ENCODE measurements around the gene TADA2B.
"Not testable (repeated sequence)": the region's sequence is repeated elsewhere in the genome, so short reads cannot be mapped to it uniquely, and the experiment has no call there.

The TADA2B gene

DNA sequence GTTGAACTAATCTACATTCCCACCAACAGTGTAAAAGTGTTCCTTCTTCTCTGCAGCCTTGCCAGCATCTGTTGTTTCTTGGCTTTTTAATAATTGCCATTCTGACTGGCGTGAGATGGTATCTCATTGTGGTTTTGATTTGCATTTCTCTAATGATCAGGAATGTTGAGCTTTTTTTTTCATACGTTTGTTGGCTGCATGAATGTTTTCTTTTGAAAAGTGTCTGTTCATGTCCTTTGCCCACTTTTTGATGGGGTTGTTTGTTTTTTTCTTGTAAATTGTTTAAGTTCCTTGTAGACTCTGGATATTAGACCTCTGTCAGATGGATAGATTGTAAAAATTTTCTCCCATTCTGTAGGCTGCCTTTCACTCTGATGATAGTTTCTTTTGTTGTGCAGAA, 36.7 kb downstream of the TADA2B start:
- not testable (repeated sequence) for DNase-seq (ENCODE audit: low read depth)

DNA sequence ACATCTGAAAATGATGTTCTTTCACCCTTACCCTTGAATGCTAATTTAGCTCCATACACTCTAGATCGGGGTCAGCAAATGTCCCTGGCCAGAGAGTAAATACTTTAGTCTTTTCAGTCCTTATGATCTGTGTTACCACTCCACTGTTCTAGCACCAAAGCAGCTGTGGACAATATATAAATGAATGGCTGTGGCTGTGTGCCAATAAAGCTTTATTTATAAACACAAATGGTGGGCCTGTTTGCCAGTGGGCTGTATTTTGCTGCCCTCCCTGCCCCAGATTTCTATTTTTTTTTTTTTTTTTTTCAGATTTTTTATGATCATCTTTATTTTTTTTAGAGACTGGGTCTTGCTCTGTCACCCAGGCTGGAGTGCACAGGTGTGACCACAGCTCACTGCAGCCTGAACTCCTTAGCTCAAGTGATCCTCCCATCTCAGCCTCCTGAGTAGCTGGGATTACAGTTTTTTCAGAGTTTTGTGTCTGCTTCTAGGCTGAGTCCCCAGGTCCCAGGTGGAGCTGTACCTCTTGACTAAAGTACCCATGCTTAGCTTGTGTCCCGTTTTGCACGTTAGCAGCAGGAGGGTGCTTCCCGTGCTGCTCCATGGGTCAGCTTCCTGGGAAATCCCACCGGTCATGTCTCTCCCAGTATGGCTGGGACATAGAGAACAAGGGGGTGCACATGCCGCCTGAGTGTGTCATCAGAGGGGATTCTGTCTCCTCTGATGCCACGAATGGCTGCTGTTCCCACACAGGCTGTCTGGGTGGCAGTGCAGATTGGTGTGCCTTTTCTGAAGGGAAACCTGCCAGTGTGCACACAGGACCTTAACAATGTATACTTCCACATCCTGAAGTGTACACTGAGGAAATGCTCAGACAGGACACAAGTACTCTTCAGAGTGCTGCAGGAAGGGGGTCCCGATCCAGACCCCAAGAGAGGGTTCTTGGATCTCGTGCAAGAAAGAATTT, 40.7 kb downstream of the TADA2B start:
- no peak for DNase-seq (ENCODE audit: low read depth)

- DNase-seq (ENCODE audit: low read depth), result not testable (repeated sequence)
These were observed 41.4 kb downstream of the TADA2B start for GRCh38 chr4:7084564-7084961.

GRCh38 chr4:7086384-7086783, 43.2 kb downstream of the TADA2B start:
- DNase-seq (ENCODE audit: low read depth), result no peak

DNA sequence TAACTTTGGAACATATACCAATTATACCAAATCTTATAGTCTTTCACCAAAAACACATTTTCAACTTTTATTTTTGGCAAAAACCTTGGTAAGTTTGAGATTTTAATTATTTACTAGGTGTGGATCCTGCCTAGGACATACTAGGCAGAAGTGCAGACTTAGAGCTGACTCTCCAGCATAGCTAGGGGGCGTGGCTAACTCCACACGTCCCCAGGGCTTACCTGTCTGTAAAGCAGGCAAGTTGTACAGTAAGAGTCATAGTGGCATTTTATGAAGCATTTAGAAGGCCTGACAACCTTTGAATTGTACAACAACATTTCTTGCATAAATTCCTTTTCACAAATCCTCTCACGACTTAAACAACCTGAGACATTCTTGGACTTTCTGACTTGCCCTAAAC, 43.9 kb downstream of the TADA2B start:
- DNase-seq (ENCODE audit: low read depth), result no peak

DNA sequence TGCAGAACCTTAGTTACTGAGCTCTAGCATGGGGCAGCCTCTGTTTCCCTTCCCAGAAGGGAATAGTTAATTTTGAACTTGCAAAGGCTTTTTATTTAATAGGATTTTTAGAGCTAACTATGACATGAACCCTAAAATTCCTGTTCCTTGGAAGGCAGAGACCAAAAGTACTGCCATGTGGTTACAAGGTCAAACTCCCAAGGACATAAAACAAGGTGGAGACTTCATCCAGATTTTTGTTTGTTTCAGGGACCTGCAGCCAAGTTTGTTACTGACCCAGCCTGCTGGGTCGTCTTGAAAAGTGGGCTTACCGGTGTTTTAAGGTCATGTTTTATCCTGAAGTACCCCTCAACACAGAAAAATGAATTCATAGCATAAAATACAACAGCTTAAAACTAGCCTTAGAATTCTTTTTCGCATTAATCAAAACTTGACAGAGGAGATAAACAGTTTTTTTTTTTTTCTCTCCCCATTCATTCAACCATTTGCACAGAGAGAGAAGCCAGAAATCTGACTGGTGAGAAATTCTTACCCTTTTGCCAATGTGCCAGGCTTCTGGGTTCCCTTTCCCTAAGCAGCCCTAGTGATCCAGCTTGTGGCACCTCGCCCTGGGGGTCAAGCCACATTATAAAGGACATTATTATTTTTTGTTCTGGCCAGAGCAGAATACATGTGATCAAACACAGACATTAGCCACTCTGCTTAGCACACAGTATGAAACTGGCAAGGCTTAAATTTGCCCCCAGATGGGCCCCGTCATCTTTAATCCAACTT, 46.2 kb downstream of the TADA2B start:
- no peak for DNase-seq (ENCODE audit: low read depth)

- no peak for DNase-seq (ENCODE audit: low read depth)
These were observed 48.9 kb downstream of the TADA2B start for GRCh38 chr4:7092026-7092425.

GRCh38 chr4:7094916-7095315, 51.7 kb downstream of the TADA2B start:
- DNase-seq (ENCODE audit: low read depth), result no peak

DNA sequence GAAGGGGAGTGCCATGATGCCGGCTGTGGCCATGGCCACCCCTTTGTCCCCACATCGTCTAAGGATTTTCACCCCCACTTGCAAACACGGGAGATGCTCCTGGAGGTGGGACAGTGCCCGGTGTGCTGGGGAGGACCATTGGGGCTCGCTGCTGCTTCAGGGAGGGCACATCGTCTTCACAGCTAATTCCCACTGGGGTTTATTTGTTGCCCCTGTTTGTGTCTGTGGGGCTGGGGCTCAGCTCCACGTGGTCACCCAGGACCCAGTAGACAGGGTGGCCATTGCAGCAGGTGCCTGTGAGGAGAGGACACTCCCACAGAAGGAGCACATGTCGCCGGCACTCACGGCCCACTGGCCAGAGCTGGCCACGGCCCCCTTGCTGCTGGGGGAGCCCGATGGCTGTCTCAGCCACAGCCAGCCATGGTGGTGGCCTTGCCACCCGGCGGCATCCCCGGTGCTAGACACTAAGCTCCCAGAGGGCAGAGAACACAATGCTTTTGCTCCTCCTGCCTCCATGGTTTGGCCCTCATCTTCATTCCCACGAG, 52.5 kb downstream of the TADA2B start:
- DNase-seq (ENCODE audit: low read depth), result no peak

DNA sequence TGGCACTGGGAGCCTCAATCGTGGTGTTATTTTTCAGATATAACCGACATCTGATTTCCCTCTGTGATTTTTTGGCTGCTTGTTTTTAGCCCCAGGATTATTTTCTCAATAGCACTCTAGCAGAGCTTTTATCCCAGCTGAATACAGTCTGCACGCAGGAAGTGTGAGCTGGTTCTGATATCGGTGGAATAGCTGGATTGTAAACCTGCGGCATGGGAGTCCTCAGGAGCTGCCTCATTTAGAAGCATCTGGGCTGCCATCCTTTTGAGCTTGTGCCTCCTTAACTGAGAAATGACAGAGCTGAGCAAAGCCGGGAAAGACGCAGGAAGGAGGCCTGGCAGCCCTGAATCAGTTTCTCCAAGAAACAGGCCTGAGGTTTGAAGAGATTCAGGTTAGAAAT, 53.1 kb downstream of the TADA2B start:
- no peak for DNase-seq (ENCODE audit: low read depth)

- DNase-seq (ENCODE audit: low read depth), result peak; percentile 20
These were observed 58.7 kb downstream of the TADA2B start for GRCh38 chr4:7101692-7102515.

- not testable (repeated sequence) for DNase-seq (ENCODE audit: low read depth)
These were observed 59.3 kb downstream of the TADA2B start for GRCh38 chr4:7102516-7102909.

DNA sequence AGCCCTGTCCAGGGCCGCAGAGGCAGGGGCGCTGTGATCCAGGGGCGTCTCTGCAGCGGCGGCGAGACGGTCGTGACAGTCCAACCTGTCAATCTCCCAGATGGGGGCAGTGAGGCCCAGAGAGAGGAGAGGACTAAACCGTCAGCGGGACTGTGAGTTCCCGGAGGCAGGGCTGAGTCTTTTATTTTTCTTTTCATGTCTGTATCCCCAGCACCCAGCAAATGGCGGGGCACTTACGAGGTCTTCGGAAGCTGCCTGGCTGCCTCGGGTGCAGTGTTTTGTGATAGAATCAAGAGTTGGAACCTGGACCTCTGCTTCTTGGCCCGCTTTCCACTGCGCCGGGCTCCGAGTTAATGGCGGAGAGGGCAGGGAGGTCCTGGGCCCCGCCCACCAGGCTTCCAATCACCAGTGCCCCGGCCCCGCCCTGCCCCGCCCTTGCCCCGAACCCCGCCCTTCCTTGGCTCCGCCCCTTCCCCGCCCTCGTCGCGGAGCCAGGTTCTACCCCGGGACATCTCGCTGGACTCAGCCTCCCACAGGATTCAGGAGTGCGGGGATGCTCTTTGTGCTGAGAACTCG, 59.9 kb downstream of the TADA2B start:
- peak; percentile 68 for DNase-seq (ENCODE audit: low read depth)

DNA sequence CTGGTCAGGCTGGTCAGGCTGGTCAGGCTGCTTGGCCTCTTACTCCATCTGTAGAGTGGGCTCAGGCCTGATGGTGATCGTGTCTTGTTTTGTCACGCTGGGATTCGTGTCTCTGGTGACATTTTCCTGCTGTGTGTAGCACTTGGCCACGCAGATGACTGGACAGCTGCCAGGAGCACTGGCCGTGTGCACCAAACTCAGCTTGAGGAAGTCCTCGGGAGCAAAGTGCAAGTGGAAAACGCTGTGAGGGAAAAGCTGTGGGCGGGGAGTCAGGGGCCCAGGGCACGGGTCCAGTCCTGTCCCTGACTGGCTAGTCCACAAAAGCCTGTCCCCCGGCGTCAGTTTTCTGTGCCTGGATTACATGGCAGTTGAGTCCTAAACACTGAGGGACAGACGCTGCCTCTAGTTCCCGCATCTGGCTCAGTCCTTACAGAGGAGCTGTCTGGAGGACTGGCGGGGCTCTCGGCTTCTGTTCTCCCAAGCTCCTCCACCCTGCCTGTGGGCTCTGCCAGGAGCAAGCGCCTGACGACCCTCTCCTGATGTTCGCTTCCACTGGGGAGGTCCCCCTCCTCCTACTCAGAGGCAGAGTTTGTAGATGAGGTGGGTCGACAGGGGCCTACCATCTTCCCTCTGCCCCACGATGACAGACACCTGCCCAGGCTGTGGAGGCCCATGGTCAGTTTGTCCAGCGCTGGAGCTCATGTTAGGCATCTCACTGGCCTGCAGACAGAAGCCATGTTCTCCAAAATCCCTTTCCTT, 60.6 kb downstream of the TADA2B start:
- no peak for DNase-seq (ENCODE audit: low read depth)

DNA sequence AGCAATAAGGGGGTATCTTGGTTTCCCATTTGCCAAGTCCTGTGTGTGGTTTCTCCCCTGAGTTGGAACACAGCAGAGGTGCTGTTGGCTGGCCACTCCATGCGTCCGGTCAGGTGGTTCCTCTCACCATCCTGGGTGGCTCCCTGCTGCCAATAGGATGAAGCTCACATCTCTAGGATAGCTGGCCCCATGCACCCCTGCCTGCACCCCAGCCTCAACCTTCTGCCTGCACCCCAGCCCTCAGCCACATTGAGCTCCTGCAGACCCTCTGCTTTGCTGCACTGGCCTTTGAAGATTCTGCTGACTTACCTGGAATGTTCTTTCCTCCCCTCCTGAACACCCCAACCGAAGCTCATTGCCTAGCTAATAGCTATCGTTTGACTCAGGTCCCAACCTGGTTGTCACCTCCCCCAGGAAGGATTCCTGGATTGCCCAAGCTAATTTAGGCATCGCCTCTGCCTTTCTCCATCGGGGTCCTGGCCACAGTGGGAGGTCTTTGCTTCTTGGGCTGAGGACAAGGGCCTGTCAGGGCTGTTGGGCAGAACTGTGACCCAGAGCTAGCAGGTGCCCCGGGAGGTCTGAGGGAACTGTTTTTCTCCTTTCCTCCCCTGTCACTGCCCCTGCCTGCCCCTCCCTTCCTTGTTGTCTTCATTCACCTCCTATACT, 61.3 kb downstream of the TADA2B start:
- no peak for DNase-seq (ENCODE audit: low read depth)

DNA sequence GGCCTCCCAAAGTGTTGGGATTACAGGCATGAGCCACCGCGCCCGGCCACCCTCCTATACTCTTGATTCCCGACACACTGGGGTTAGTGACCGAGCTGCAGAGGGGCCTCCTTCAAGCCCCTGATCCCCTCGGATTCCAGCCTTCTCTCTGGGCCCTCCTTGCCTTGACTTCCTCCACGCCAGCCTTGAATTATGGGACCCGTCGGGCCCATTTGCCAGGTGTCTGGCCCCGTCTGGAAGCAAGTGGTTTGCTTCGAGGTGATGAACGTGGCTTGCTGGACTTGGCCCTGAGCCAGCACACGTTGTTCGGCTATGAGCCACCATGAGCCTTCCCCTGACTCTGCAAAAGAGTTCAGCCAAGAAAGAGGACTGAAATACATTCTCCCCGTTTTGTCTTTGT, 62.1 kb downstream of the TADA2B start:
- no peak for DNase-seq (ENCODE audit: low read depth)

DNA sequence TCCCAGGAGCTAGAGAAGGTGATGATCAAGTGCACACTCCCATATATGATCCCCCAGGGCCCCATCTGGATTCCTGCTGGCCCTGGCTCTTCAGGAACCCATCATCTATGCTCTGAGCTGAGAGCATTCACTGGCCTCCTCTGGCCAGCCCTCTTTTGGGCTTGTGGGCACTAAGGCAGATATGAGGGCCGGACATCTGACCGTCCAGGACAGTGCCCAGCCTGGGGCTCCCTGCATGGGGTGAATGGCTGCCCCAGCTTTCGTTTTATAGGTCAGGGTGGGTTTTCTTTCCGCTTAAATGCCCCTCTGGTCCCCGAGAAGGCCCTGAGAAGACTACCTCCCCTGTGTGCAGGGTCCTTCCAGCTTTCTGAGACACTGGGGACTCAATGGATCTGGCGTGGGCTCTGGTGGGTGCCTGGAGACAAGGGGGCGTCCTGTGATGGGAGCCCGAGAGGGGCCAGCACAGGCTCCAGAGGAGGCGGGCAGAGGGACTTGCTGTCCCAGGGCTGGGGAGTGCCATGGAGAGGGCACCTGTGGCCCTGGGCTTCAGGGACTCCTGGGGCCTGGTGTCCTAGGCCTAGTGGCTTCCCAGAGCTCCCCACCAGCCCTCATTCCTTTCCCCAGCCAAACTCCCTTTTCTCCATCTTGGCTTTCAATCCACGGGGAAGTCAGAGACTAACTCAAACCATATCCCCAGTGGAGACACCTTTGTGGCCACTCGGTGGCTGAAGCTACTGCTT, 64.2 kb downstream of the TADA2B start:
- no peak for DNase-seq (ENCODE audit: low read depth)

All from T-helper 22 cell (primary cell).